ENCODE results near the gene TNK1. TPM values are rescaled to one million over a fixed set of nuclear protein-coding genes. Genes with fewer than 3 reads are reported as not detected.
"Not testable (repeated sequence)": the region's sequence is repeated elsewhere in the genome, so short reads cannot be mapped to it uniquely, and the experiment has no call there.

TNK1 gene
- total and polyA plus RNA-seq, 4 donors, result 1.9 to 6.6 (median 2.7) TPM

- WGBS, 2 donors, result 93 to 96% methylated on average over 6 of the region's 6 CpGs
- DNase-seq (no peak), ATAC-seq (ENCODE audit: low FRiP score) (no peak)
- Histone ChIP-seq H3K4me1 (ENCODE audit: control insufficient read depth in 1 of 2, insufficient read depth in 2 of 2, low read length in 2 of 2) (no peaks in the 10 kb centered on the region), H3K27ac (ENCODE audit: low read depth in 1 of 2, low read length in 2 of 2) (no peak overlapping the region), H3K9me3 (ENCODE audit: control insufficient read depth, low read length) (no peaks in the 10 kb centered on the region), H3K27me3 (ENCODE audit: control insufficient read depth in 1 of 2, insufficient read depth in 2 of 2, low read length in 1 of 2) (no peaks in the 10 kb centered on the region), H3K36me3 (ENCODE audit: control insufficient read depth in 1 of 2, insufficient read depth in 2 of 2, low read length in 1 of 2) (no peaks in the 10 kb centered on the region), H3K4me3 (ENCODE audit: low read length in 2 of 2) (no peak overlapping the region)
- intact Hi-C loops (cut with DNase I), result no loop called here
Measured at GRCh38 chr17:7363311-7363710, 17.6 kb upstream of the TNK1 start.

GRCh38 chr17:7365963-7366362 is 14.9 kb upstream of the TNK1 start:
- H3K4me1 ChIP-seq (ENCODE audit: control insufficient read depth in 1 of 2, insufficient read depth in 2 of 2, low read length in 2 of 2); H3K9me3 ChIP-seq (ENCODE audit: control insufficient read depth, low read length); H3K4me3 ChIP-seq (ENCODE audit: low read length in 2 of 2); H3K36me3 ChIP-seq (ENCODE audit: control insufficient read depth in 1 of 2, insufficient read depth in 2 of 2, low read length in 1 of 2); intact Hi-C loops (cut with DNase I); H3K27ac ChIP-seq (ENCODE audit: low read depth in 1 of 2, low read length in 2 of 2); ATAC-seq (ENCODE audit: low FRiP score); H3K27me3 ChIP-seq (ENCODE audit: control insufficient read depth in 1 of 2, insufficient read depth in 2 of 2, low read length in 1 of 2); DNase-seq: not testable (repeated sequence)
- 88% methylated on average over 6 of the region's 7 CpGs for WGBS, 2 donors

- intact Hi-C loops (cut with DNase I), result no loop called here
- Histone ChIP-seq H3K27ac (ENCODE audit: low read depth in 1 of 2, low read length in 2 of 2) (no peak overlapping the region), H3K4me1 (ENCODE audit: control insufficient read depth in 1 of 2, insufficient read depth in 2 of 2, low read length in 2 of 2) (no peaks in the 10 kb centered on the region), H3K9me3 (ENCODE audit: control insufficient read depth, low read length) (no peaks in the 10 kb centered on the region), H3K36me3 (ENCODE audit: control insufficient read depth in 1 of 2, insufficient read depth in 2 of 2, low read length in 1 of 2) (no peaks in the 10 kb centered on the region), H3K4me3 (ENCODE audit: low read length in 2 of 2) (no peak overlapping the region), H3K27me3 (ENCODE audit: control insufficient read depth in 1 of 2, insufficient read depth in 2 of 2, low read length in 1 of 2) (no peaks in the 10 kb centered on the region)
- DNase-seq (no peak), ATAC-seq (ENCODE audit: low FRiP score) (no peak)
- 84 to 88% methylated on average over 8 of the region's 8 CpGs for WGBS, 2 donors
Measured at GRCh38 chr17:7367083-7367482, 13.8 kb upstream of the TNK1 start.

- Histone ChIP-seq H3K9me3 (ENCODE audit: control insufficient read depth, low read length) (no peaks in the 10 kb centered on the region), H3K4me1 (ENCODE audit: control insufficient read depth in 1 of 2, insufficient read depth in 2 of 2, low read length in 2 of 2) (no peaks in the 10 kb centered on the region), H3K27me3 (ENCODE audit: control insufficient read depth in 1 of 2, insufficient read depth in 2 of 2, low read length in 1 of 2) (no peaks in the 10 kb centered on the region), H3K36me3 (ENCODE audit: control insufficient read depth in 1 of 2, insufficient read depth in 2 of 2, low read length in 1 of 2) (no peaks in the 10 kb centered on the region), H3K4me3 (ENCODE audit: low read length in 2 of 2) (no peak overlapping the region), H3K27ac (ENCODE audit: low read depth in 1 of 2, low read length in 2 of 2) (no peak overlapping the region)
- DNase-seq (no peak), ATAC-seq (ENCODE audit: low FRiP score) (no peak)
- intact Hi-C loops (cut with DNase I), result no loop called here
- 60 to 62% methylated on average over 13 of the region's 13 CpGs for WGBS, 2 donors
Measured at GRCh38 chr17:7367918-7368598, 12.8 kb upstream of the TNK1 start.

- H3K4me3 ChIP-seq (ENCODE audit: low read length in 2 of 2); DNase-seq; H3K36me3 ChIP-seq (ENCODE audit: control insufficient read depth in 1 of 2, insufficient read depth in 2 of 2, low read length in 1 of 2); ATAC-seq (ENCODE audit: low FRiP score); H3K9me3 ChIP-seq (ENCODE audit: control insufficient read depth, low read length); H3K27me3 ChIP-seq (ENCODE audit: control insufficient read depth in 1 of 2, insufficient read depth in 2 of 2, low read length in 1 of 2); H3K27ac ChIP-seq (ENCODE audit: low read depth in 1 of 2, low read length in 2 of 2); intact Hi-C loops (cut with DNase I); H3K4me1 ChIP-seq (ENCODE audit: control insufficient read depth in 1 of 2, insufficient read depth in 2 of 2, low read length in 2 of 2): not testable (repeated sequence)
- WGBS, 2 donors, result 92% methylated on average over 5 of the region's 5 CpGs
Measured at GRCh38 chr17:7368599-7368994, 12.3 kb upstream of the TNK1 start.

- Histone ChIP-seq H3K4me3 (ENCODE audit: low read length in 2 of 2) (no peak overlapping the region), H3K4me1 (ENCODE audit: control insufficient read depth in 1 of 2, insufficient read depth in 2 of 2, low read length in 2 of 2) (no peaks in the 10 kb centered on the region), H3K27ac (ENCODE audit: low read depth in 1 of 2, low read length in 2 of 2) (no peak overlapping the region), H3K9me3 (ENCODE audit: control insufficient read depth, low read length) (no peaks in the 10 kb centered on the region), H3K27me3 (ENCODE audit: control insufficient read depth in 1 of 2, insufficient read depth in 2 of 2, low read length in 1 of 2) (no peaks in the 10 kb centered on the region), H3K36me3 (ENCODE audit: control insufficient read depth in 1 of 2, insufficient read depth in 2 of 2, low read length in 1 of 2) (no peaks in the 10 kb centered on the region)
- intact Hi-C loops (cut with DNase I), result no loop called here
- 87 to 88% methylated on average over 5 of the region's 5 CpGs for WGBS, 2 donors
- DNase-seq (no peak), ATAC-seq (ENCODE audit: low FRiP score) (no peak)
Measured at GRCh38 chr17:7369825-7370224, 11.1 kb upstream of the TNK1 start.

GRCh38 chr17:7370853-7371252 is 10.0 kb upstream of the TNK1 start:
- H3K4me3 ChIP-seq (ENCODE audit: low read length in 2 of 2), result no peak overlapping the region
- no peak overlapping the region for H3K27ac ChIP-seq (ENCODE audit: low read depth in 1 of 2, low read length in 2 of 2)
- no peaks in the 10 kb centered on the region for H3K4me1 ChIP-seq (ENCODE audit: control insufficient read depth in 1 of 2, insufficient read depth in 2 of 2, low read length in 2 of 2)
- ATAC-seq (ENCODE audit: low FRiP score), result no peak
- no peaks in the 10 kb centered on the region for H3K36me3 ChIP-seq (ENCODE audit: control insufficient read depth in 1 of 2, insufficient read depth in 2 of 2, low read length in 1 of 2)
- intact Hi-C loops (cut with DNase I), result no loop called here
- no peak for DNase-seq
- WGBS, 2 donors, result 82 to 84% methylated on average over 4 of the region's 4 CpGs
- H3K9me3 ChIP-seq (ENCODE audit: control insufficient read depth, low read length), result no peaks in the 10 kb centered on the region
- H3K27me3 ChIP-seq (ENCODE audit: control insufficient read depth in 1 of 2, insufficient read depth in 2 of 2, low read length in 1 of 2), result no peaks in the 10 kb centered on the region

GRCh38 chr17:7374353-7374752 is 6.5 kb upstream of the TNK1 start:
- ATAC-seq (ENCODE audit: low FRiP score) (no peak), DNase-seq (no peak)
- H3K4me1 ChIP-seq (ENCODE audit: control insufficient read depth in 1 of 2, insufficient read depth in 2 of 2, low read length in 2 of 2), result no peaks in the 10 kb centered on the region
- no peaks in the 10 kb centered on the region for H3K9me3 ChIP-seq (ENCODE audit: control insufficient read depth, low read length)
- no peak overlapping the region for H3K27ac ChIP-seq (ENCODE audit: low read depth in 1 of 2, low read length in 2 of 2)
- 88 to 92% methylated on average over 2 of the region's 2 CpGs for WGBS, 2 donors
- no peak overlapping the region for H3K4me3 ChIP-seq (ENCODE audit: low read length in 2 of 2)
- intact Hi-C loops (cut with DNase I), result no loop called here
- H3K36me3 ChIP-seq (ENCODE audit: control insufficient read depth in 1 of 2, insufficient read depth in 2 of 2, low read length in 1 of 2), result no peaks in the 10 kb centered on the region
- no peaks in the 10 kb centered on the region for H3K27me3 ChIP-seq (ENCODE audit: control insufficient read depth in 1 of 2, insufficient read depth in 2 of 2, low read length in 1 of 2)

GRCh38 chr17:7379134-7379533 is 1.8 kb upstream of the TNK1 start:
- 96% methylated on average over 3 of the region's 3 CpGs for WGBS, 2 donors
- no peaks in the 10 kb centered on the region for H3K27me3 ChIP-seq (ENCODE audit: control insufficient read depth in 1 of 2, insufficient read depth in 2 of 2, low read length in 1 of 2)
- intact Hi-C loops (cut with DNase I), result no loop called here
- H3K36me3 ChIP-seq (ENCODE audit: control insufficient read depth in 1 of 2, insufficient read depth in 2 of 2, low read length in 1 of 2), result no peaks in the 10 kb centered on the region
- H3K4me1 ChIP-seq (ENCODE audit: control insufficient read depth in 1 of 2, insufficient read depth in 2 of 2, low read length in 2 of 2), result no peaks in the 10 kb centered on the region
- no peak for ATAC-seq (ENCODE audit: low FRiP score)
- DNase-seq, result no peak
- no peaks in the 10 kb centered on the region for H3K9me3 ChIP-seq (ENCODE audit: control insufficient read depth, low read length)
- no peak overlapping the region for H3K4me3 ChIP-seq (ENCODE audit: low read length in 2 of 2)
- H3K27ac ChIP-seq (ENCODE audit: low read depth in 1 of 2, low read length in 2 of 2), result no peak overlapping the region

Measured in aorta (tissue), 5 donors.